Amniotic epithelial cell (primary cell): ENCODE measurements around the gene IL17RA.
A peak's percentile ranks its signal among the peaks of the same experiment; 100 is the strongest.
"Not testable (repeated sequence)": the region's sequence is repeated elsewhere in the genome, so short reads cannot be mapped to it uniquely, and the experiment has no call there.

Experiments
- DNase-seq: peaks from one replicate; pipeline ENCODE4 v3.0.0-alpha.2; 2010; ENCODE audit warnings: low read depth

The IL17RA gene

DNA sequence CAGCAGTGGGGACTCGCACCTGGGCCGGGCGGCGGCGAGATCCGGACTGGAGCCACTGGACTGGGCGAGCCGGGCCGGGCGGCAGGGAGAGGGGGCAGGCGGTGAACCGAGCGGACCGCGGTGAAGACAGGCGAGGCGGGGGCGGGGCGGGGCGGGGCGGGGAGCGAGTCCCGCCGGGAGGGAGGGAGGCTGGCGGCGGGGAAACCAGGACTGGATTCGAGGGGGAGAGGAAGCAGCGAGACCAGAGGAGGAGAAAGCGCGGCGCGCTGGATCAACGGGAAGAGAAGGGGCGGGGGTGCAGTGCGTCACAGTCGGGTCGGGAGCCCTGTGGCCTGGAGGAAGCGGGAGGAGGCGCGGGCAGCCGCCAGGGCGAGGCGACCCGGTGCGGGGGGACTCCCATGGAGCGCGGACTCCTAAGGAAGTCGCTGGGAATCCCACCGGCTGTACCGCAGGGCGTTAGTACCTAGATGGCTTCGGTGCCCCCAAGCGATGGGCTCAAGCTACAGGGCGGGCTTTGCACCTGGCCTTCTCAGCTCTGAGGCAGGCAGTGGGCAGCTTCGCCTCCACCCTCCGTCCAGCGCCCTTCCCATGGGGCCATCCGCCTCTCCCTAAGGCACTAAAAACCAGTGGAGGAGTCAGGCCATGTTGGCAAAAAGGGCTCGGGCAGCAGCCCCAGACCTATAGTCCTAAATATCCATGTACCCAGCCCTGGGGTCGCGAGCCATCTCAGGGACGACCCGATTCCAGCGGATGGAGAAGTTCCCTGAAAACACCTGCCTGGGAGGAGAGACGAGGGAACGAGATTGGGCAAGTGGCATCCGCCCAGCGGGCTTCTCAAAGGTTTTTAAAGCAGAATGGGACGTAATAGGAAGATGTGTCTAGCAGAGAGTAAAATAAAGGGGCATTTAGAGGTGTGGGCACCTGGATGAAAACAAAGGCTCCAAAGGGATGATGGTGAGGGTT, 36.7 kb downstream of the IL17RA start, which contains the start of gene TMEM121B:
TMEM121B (minus strand) TSS at position 128 of the 963 bp plus-strand sequence. CDS start 233 bp downstream, outside the sequence.
- DNase-seq: peak; percentile 37

DNA sequence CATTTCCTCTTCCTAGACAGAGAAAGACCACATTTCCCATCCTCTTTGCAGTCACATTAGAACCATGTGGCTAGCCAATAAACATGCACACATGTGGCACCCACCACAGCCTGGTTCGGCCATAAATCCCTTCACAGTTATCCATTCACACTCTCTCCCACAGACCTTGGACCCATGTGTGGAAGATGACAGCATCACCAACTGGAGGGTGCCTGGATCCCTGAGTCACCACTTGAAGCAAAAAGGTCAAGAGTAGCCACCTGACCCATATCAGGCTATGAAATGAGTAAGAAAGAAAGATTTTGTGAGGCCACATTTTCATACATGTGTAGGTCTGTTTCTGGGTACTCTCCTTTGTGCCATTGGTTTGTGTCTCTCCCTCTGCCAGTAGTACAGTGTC, 45.4 kb downstream of the IL17RA start:
- peak; percentile 9 for DNase-seq

DNA sequence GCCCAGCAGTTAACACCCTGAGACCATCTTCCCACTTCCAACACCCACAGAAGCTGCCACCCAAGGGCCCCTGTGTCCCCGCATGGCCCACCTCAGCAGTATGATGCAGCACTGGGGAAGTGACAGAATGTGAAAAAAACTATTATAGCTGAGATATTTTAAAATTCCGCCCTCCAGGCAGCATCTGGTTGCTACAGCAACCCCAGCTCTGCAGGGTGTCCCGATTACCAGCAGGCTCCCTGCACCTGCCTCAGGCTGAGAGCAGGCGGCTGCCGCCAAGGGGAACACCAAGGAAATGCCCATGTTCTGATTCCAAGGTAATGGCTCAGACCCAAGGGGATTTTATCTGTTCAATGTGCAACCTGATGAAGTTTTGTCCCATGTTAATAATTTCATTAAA, 46.9 kb downstream of the IL17RA start:
- no peak for DNase-seq

DNA sequence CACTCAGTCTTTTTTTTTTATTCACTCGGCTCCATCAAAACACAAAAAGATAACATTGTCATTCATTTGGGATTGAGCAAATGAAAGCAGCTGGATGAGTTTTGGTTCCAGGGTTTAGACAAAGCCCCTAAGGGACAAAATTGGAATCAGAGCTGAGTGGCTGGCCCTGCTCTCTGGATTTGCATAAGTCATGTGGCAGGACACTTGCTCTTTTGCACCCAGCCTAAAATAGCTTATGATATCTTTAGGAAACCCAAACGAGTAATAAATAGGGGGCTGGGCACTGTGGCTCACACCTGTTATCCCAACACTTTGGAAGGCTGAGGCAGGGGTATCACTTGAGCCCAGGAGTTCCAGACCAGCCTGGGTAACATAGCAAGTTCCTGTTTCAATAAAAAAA, 47.3 kb downstream of the IL17RA start:
- DNase-seq: no peak

DNA sequence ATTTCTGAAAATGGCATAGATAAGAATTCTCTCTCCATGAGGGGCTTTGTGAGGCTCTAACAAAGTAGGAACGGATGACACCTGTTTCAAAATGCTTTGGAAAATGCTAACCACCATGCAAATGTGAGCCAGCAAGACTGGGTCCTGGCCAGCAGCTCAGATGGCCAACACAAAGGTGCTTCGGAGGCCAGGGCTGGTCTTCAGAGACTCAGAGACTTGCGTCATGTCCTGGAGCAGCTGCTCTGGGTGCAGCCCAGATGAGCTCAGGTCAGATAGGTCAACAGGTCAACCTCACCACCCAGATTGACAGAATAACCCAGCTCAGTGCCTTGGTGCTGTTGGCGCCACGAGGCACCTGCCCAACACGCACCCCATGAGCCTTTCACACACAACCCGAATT, 48.3 kb downstream of the IL17RA start:
- DNase-seq: no peak

DNA sequence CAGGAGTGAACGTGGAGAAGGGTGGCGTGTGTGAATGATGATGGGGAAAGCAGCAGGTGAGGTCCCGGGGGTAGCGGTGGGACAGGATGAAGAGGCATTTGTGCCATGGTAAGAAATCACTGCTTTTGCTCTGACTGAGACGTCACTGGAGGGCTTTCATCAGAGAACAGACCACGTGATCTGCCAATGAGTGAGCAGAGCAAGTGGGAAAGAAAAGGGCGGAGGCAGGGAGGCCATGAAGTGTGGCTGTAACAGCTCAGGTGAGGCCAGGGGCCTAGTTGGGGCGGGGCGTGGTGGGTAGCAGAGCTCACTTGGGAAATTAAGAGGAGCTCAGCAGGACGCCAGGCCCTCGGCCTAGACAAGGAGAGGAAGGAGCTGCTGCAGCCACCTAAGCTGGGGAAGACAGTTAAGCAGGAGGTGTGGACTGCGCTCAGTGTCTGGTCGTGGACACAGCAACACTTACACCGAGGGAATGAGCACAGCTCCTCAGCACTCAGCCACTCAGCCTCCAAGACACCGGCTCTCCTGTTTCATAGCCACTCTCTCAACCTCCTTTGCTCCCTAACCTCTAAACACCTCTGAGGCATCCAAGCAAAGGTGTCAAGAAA, 50.5 kb downstream of the IL17RA start:
- DNase-seq: no peak

DNA sequence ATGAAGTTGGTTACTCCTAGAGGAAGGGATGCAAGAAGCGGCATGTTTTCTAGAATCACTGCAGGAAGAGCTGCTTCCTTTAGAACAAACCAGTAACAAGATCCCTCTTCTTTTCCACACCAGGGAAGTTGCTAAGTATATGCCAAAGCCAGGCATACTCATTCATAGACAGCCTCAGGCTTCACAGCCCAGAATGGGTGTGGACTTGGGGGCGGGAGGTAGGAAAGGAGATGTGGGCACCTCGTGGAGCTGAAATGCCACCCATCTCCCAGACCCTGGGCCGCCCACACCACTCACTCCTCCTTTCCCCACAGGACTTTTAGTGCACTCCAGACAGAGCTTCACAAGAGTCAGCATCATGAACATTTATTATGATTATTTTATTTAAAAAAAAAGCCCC, 52.4 kb downstream of the IL17RA start:
- DNase-seq: no peak

DNA sequence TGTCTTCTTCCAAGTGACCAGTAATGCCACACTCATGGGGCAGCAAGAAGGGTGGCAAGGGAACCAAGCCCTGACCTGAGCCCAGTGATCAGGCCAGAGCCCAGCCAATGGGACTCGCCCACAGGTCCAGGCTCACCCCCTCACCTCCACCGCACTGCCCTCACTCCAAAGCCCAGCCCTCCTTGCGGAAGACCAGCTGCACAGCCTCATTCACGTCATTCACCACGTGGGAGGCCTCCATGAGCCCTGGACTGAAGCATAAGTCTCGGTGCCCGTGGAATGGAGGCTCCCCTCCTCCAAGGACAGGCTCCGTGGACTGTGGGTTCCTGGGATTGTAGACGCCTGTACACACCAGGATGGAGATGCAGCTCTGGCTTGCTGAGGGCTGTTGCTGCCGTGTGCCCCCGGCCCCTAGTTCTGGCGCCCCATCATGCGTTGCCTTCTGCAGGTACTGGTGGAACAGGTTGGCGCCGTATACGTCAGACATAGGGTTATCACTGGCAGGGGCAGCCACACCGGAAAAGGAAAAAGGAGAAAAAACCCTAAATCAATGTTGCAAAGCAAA, 53.1 kb downstream of the IL17RA start:
- no peak for DNase-seq

DNA sequence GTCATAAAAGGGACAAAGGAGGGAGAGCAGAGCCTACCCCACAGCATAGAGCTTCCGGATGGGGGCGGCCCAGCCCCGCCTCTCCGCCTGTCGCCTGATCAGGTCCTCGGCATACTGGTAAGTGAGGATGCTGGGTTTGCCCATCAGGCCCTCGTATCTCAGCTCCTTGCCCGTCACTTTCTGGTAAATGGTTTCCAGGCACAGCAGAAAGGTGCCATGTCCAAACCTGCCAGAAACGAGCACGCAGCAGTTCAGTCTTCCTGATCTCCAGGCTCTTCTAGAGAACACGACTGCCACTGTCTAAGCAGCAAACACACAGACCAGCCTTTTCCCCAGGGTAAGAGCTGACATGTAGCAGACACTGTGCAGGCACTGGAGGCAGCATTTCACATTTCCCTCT, 53.7 kb downstream of the IL17RA start:
- DNase-seq: no peak

DNA sequence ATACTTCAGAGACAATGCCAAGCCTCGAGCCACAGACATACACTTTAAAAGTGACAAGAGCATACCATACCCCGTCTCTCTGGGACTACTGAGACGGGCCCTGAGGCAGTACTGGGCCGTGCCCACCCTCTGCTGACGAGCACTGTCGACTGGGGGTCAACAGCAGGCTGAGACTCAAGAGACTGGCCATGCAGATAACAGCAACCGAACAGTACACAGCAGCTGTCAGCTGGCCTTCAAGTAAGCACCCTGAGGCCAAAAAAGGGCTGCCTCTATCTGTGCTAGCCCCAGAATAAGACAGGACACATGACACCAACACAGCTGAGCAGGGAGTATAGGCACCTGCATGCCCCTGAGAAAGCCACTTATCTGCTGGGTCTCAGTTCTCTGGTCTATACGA, 55.2 kb downstream of the IL17RA start:
- DNase-seq: no peak

DNA sequence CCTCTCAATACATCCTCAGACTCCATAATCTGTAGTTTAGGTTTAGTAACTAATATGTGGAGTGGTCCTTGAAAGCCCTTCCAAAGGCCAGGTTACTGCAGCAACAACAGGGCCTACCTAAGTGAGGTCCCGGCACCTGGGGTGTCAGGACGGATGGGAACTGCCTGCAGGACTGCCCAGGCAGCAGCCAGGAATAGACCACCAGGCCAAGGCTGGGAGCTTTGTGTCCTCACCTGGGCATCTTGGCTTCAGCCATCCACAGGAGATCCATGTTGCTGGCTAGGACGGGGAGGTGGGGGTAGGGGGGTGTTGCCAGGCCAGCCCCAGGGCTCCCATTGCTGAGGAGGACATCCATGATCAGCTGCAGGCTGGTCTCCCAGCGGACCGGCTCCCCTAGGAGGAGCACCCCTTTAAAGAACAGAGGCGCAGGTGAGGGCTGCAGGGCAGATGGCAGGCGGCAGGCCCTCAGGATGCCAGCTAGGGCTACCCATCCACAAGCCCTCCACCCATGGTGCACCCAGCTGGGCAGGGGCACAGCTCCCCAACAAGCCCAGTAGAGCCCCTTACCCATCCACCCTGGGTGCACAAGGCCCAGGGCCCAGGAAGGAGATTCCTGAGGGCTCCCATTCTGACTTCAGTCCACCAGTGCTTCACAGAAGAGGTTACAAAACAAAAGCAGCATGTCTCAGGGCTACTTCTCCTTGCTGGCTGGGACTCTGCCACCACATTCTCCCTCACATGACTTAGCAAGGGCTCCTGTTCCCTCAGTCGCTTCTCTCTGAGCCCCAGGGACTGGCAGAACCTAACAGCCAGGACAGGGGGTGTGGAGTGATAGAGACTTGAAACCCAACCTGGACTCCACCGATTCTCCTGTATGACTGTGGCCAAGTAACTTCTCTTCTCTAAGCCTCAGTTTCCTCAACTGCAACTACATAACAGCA, 56.3 kb downstream of the IL17RA start:
- DNase-seq: no peak

DNA sequence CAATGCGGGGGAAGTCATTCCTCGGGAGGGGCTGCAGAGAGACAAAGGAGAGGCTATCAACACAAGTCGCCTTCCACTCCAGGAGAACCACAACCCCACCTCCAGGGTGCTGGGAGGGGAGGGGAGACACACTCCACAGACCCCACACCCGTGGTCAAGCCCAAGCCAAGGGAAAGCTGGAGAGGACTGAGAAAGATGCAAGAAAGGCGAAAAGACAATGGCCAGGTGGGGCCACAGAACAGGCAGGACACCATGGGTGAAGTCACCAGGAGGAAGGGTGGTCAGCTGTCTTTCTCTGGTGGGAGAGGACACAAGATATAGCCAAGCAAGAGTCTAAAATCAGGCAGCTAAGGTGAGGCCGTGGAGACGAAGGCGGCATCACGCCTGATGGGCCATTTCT, 58.3 kb downstream of the IL17RA start:
- DNase-seq: no peak

DNA sequence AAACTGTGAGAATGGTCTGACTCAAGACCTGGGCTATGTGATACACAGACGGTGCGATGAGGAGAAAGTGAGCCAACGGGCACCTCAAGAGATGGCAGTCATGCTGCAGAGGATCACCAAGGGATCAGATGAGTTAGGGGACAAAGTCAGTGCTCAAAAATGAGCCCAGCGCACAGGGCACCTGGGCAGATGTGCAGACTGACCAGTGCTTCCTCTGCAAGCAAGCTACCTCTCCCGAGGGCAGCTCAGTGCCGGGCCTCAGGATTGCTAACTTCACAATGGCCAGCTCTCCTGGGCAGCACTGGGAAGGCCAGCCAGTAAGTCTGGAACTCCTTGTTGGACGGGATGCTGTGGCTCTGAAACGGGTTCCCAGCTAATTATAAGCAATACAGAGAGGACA, 59.0 kb downstream of the IL17RA start:
- DNase-seq: no peak

DNA sequence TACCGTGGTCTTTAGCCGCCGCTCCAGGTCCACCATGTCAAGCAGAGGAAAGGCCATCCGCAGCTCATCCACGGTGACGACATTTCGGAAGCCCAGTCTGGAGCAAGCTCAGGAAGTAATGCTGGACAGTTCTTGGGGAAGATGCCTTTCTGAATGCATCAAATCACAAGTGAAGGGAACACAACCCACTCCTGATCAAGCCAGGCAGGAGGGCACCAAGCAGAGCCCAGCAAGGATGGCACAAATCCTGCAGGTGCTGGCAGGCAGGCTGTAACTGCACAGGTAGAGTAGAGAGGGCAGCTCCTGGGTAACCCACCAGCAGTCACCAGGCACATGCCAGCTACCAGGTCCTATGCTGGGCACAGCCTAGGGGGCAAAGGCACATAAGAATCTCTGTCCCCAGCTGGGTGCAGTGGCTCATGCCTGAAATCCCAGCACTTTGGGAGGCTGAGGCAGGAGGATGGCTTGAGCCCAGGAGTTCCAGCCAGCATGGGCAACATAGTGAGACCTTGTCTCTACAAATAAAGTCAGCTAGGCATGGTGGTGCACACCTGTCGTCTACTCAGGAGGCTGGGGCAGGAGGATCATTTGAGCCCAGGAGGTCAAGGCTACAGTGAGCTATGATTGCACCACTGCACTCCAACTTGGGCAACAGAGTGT, 60.4 kb downstream of the IL17RA start:
- no peak for DNase-seq

DNA sequence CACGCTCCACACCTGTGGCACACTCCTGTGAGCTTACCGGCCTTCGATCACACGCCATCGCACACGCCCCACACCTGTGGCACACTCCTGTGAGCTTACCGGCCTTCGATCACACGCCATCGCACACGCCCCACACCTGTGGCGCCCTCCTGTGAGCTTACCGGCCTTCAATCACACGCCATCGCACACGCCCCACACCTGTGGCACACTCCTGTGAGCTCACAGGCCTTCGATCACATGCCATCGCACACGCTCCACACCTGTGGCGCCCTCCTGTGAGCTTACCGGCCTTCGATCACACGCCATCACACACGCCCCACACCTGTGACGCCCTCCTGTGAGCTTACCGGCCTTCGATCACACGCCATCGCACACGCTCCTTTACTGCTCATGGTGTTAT, 62.7 kb downstream of the IL17RA start:
- DNase-seq: not testable (repeated sequence)

DNA sequence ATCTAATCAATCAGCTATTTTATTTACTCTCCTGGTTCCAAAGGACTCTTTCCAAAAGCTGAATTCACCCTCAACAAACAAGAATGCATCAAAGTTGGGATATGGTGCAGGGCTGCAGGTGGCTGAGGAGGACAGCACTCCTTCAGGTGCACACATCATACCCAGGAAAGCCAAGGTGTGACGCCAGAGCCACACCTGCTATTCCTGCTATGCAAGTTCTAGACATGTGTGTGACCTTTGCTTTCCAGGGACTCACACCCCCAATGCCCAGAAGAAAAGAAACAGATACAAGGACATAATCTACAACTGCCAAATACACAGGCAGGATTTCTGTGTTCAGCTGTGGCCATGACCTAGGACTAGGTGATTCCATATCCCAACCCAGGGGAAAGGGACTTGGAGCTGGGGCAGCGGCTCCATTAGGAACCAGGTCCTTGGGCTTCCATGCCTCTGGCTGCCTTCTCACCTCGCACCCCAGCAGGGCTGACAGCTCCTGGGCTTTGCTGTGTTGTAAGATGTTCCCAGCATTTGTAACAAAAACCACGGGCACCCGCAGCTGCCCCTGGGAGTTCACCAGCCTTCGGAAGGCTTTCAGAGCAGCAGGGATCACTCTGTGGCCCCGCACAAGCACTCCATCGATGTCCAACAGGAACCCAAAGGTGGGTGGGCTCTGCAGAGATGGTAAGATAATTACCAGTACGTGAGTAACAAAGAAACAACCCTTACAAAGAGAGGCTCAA, 64.4 kb downstream of the IL17RA start:
- DNase-seq: no peak

DNA sequence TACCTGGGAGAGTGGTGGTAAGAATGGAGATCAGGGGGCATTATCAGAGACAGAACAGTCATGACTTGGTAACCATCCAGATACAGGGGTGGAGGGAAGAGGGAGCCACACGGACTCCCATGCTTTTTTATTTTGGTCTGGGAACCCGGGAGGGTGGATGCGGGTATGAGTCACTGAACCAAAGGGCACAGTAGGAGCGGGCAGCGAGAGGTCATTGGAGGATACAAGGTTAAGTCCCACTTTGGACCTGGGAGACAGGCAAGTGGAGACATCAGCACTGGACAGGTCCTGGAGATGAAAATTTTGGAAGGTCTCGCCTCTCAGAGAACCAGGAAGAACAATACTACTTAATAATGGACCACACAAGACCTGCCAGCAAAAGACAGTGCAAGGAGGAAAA, 67.5 kb downstream of the IL17RA start:
- DNase-seq: no peak

DNA sequence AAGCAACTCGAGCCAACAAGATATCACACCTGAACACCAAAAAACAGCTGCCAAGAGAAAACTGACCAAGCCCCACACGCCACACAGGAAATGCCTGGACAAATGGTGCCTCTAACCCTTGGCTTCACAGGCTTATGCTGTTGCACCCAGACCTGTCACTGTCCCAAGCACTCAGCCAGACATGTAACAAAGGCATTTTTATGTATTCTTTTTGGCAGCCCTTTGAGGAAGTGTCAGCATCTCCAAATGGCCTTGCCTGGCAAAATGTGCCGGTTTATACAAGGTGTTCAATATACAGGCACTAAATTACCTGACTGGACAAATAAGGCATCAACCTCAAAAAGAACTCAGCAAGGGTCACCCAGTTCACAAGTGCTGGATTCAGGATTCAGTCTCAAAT, 68.2 kb downstream of the IL17RA start:
- no peak for DNase-seq

DNA sequence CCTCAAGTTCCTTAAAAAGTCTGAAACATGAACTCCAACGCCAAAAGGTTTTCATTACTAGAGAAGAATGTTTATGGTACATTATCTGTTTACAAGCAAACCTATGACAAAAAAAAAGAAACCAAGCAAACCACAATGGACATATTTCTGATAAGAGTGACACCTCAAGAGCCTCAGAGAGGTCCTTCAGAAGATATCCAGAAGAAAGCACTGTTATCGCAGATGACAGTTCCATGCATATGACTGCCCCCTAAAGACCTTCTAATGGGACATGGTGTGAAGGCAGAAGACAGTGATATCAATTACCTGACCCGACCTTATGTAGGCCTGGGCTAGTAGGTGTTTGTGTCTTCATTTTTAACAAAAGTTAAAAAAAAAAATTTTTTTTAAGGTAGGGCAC, 71.1 kb downstream of the IL17RA start:
- DNase-seq: peak; percentile 14

DNA sequence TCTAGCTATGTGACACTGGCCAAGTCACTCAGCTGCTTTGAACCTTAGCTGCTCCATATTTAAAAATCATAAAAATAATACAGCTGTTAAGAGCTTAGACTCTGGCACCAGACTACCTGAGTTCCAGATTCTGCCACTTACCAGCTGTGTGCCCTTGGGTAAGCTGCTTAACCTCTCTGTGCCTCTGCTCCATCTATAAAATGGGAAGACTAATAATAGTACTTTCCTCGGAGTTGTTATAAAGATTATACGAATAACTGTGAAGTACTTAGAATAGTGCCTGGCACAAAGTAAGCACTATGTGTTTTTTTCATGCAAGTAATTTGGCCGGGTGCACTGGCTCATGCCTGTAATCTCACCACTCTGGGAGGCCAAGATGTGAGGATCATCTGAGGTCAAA, 72.9 kb downstream of the IL17RA start:
- DNase-seq: no peak

DNA sequence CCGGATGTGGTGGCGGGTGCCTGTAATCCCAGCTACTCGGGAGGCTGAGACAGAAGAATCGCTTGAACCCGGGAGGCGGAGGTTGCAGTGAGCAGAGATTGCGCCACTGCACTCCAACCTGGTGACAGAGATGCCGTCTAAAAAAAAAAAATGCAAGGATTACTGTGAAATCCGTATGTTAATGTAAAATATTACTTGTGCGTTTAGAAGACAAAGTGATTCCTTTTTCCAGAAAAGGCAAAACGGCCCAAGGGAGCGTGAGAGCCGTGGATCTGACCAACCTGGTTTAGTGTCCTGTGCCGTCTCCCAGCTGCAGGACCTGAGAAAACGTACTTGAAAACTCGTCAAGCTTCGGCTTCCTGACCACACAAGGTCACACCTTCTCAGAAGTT, 73.4 kb downstream of the IL17RA start:
- no peak for DNase-seq
